Neural progenitor cell (in vitro differentiated cells): Measurements from ENCODE around the gene ARHGAP45.

Experiments
- CTCF ChIP-seq: fragments of 200-600 bp; sonication (generic); IDR thresholded peaks from 2 replicates; pipeline ENCODE4 v1.5.1; 2017; ENCODE audit warnings: antibody characterized with exemption, mild to moderate bottlenecking
- EZH2 ChIP-seq: fragments of 200-600 bp; sonication (generic); IDR thresholded peaks from 2 replicates; pipeline ENCODE4 v1.6.1; 2017; ENCODE audit warnings: antibody characterized with exemption, mild to moderate bottlenecking, moderate library complexity
- EZH2phosphoT487 ChIP-seq: fragments of 200-600 bp; sonication (generic); IDR thresholded peaks from 2 replicates; pipeline ENCODE4 v1.6.1; 2017; ENCODE audit warnings: antibody characterized with exemption

- TF ChIP-seq CTCF, result no peak
- no peak for TF ChIP-seq EZH2phosphoT487
- TF ChIP-seq EZH2, result no peak
Observed at GRCh38 chr19:1128106-1128505, 61.1 kb downstream of the ARHGAP45 start.
